SK-N-SH treated with all-trans-retinoic acid at 6 μM for 48 hours (cell line): ENCODE data around the gene SIRPA.

Source experiments
- ARNTL ChIP-seq: fragments of 450-650 bp; formaldehyde crosslinking; IDR thresholded peaks from 2 replicates; pipeline ENCODE4 v1.5.0; 2020; ENCODE audit warnings: low read depth, mild to moderate bottlenecking, moderate library complexity, borderline replicate concordance
- OSR1 ChIP-seq: fragments of 250-450 bp; sonication (Bioruptor Pico); IDR thresholded peaks from 2 replicates; pipeline ENCODE4 v1.8.0; 2022; ENCODE audit warnings: moderate library complexity, mild to moderate bottlenecking, inconsistent platforms
- PPARA ChIP-seq: fragments of 250-450 bp; sonication (Bioruptor Pico); IDR thresholded peaks from 2 replicates; pipeline ENCODE4 v1.5.0; 2020; ENCODE audit warnings: mild to moderate bottlenecking, borderline replicate concordance
- RARB ChIP-seq: fragments of 250-450 bp; sonication (Bioruptor Pico); IDR thresholded peaks from 2 replicates; pipeline ENCODE4 v1.8.0; 2021; ENCODE audit warnings: mild to moderate bottlenecking, moderate library complexity
- SNAI2 ChIP-seq: fragments of 250-450 bp; sonication (Bioruptor Pico); IDR thresholded peaks from 2 replicates; pipeline ENCODE4 v1.5.0; 2020; ENCODE audit warnings: mild to moderate bottlenecking, moderate library complexity
- TCF4 ChIP-seq: fragments of 250-450 bp; sonication (Bioruptor Pico); IDR thresholded peaks from 2 replicates; pipeline ENCODE4 v1.8.0; 2021; ENCODE audit warnings: mild to moderate bottlenecking, moderate library complexity, borderline replicate concordance
- TOX ChIP-seq: fragments of 250-450 bp; sonication (Bioruptor Pico); IDR thresholded peaks from 2 replicates; pipeline ENCODE4 v1.8.0; 2021; ENCODE audit warnings: mild to moderate bottlenecking, moderate library complexity, borderline replicate concordance
- ZFP3 ChIP-seq: fragments of 250-450 bp; sonication (Bioruptor Pico); IDR thresholded peaks from 2 replicates; pipeline ENCODE4 v1.5.0; 2020; ENCODE audit warnings: mild to moderate bottlenecking, moderate library complexity
- ZFP30 ChIP-seq: fragments of 450-650 bp; formaldehyde crosslinking; IDR thresholded peaks from 2 replicates; pipeline ENCODE4 v1.5.0; 2022; ENCODE audit warnings: mild to moderate bottlenecking, moderate library complexity
- TF ChIP-seq, protein P1 (sequence below): fragments of 250-450 bp; sonication (Bioruptor Pico); IDR thresholded peaks from 2 replicates; pipeline ENCODE4 v1.8.0; 2020; ENCODE audit warnings: mild to moderate bottlenecking, moderate library complexity, borderline replicate concordance
- TF ChIP-seq, protein P2 (sequence below): fragments of 250-450 bp; sonication (Bioruptor Pico); IDR thresholded peaks from 2 replicates; pipeline ENCODE4 v1.5.0; 2020; ENCODE audit warnings: mild to moderate bottlenecking, moderate library complexity
- TF ChIP-seq, protein P3 (sequence below): fragments of 250-450 bp; sonication (Bioruptor Pico); IDR thresholded peaks from 2 replicates; pipeline ENCODE4 v1.5.1; 2020; ENCODE audit warnings: low read depth, mild to moderate bottlenecking, moderate library complexity

DNA sequence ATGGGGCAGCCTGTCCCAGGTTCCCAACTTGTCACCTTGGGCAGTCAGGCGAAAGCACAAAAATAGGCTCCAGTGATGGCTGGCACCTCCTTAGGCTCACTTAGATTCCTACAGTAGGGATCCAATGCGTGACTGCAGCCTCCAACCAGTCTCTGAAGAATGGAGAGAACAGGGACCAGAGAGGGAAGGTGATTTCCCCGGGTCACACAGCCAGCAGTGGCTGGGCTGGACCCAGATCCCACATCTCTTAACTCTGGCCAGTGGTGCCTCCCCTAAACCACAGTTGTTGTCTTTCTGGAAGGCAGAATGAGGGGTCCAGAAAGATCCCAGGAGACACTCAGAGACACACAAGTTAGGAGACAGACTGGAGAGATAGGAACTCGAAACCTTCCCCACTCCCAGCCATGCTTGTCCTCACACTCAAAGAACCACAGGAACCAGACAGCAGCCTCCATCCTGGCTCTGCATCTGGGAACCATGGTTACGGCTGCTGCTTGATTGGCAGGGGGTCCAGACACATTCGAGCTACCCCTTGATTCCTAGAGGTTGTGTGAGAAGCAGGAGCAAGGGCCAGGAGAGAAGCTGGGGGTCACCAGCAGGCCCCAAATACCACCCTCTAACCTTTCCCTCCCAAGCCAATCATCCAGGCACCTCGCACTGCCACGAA lies 33.1 kb upstream of the SIRPA start:
- TF ChIP-seq RARB (CRISPR knock-in tag) = no peak
- no peak for TF ChIP-seq ARNTL
- no peak for TF ChIP-seq ZFP3 (CRISPR knock-in tag)
- TF ChIP-seq, protein P1, sequence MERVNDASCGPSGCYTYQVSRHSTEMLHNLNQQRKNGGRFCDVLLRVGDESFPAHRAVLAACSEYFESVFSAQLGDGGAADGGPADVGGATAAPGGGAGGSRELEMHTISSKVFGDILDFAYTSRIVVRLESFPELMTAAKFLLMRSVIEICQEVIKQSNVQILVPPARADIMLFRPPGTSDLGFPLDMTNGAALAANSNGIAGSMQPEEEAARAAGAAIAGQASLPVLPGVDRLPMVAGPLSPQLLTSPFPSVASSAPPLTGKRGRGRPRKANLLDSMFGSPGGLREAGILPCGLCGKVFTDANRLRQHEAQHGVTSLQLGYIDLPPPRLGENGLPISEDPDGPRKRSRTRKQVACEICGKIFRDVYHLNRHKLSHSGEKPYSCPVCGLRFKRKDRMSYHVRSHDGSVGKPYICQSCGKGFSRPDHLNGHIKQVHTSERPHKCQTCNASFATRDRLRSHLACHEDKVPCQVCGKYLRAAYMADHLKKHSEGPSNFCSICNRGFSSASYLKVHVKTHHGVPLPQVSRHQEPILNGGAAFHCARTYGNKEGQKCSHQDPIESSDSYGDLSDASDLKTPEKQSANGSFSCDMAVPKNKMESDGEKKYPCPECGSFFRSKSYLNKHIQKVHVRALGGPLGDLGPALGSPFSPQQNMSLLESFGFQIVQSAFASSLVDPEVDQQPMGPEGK = no peak
- no peak for TF ChIP-seq ZFP30 (CRISPR knock-in tag)
- TF ChIP-seq, protein P2, sequence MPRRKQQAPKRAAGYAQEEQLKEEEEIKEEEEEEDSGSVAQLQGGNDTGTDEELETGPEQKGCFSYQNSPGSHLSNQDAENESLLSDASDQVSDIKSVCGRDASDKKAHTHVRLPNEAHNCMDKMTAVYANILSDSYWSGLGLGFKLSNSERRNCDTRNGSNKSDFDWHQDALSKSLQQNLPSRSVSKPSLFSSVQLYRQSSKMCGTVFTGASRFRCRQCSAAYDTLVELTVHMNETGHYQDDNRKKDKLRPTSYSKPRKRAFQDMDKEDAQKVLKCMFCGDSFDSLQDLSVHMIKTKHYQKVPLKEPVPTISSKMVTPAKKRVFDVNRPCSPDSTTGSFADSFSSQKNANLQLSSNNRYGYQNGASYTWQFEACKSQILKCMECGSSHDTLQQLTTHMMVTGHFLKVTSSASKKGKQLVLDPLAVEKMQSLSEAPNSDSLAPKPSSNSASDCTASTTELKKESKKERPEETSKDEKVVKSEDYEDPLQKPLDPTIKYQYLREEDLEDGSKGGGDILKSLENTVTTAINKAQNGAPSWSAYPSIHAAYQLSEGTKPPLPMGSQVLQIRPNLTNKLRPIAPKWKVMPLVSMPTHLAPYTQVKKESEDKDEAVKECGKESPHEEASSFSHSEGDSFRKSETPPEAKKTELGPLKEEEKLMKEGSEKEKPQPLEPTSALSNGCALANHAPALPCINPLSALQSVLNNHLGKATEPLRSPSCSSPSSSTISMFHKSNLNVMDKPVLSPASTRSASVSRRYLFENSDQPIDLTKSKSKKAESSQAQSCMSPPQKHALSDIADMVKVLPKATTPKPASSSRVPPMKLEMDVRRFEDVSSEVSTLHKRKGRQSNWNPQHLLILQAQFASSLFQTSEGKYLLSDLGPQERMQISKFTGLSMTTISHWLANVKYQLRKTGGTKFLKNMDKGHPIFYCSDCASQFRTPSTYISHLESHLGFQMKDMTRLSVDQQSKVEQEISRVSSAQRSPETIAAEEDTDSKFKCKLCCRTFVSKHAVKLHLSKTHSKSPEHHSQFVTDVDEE (CRISPR knock-in tag) = no peak
- TF ChIP-seq OSR1 = no peak
- TF ChIP-seq, protein P3, sequence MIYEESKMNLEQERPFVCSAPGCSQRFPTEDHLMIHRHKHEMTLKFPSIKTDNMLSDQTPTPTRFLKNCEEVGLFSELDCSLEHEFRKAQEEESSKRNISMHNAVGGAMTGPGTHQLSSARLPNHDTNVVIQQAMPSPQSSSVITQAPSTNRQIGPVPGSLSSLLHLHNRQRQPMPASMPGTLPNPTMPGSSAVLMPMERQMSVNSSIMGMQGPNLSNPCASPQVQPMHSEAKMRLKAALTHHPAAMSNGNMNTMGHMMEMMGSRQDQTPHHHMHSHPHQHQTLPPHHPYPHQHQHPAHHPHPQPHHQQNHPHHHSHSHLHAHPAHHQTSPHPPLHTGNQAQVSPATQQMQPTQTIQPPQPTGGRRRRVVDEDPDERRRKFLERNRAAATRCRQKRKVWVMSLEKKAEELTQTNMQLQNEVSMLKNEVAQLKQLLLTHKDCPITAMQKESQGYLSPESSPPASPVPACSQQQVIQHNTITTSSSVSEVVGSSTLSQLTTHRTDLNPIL (CRISPR knock-in tag) = no peak
- no peak for TF ChIP-seq PPARA (CRISPR knock-in tag)
- no peak for TF ChIP-seq TCF4
- TF ChIP-seq TOX (CRISPR knock-in tag) = no peak
- TF ChIP-seq SNAI2 = no peak
